Amniotic stem cell (primary cell): Measurements from ENCODE around the gene CABP2.
"Not testable (repeated sequence)": the region's sequence is repeated elsewhere in the genome, so short reads cannot be mapped to it uniquely, and the experiment has no call there.

Experiments
- DNase-seq: peaks from one replicate; lab custom pipeline; 2025; lab: John Stamatoyannopoulos, UW

Gene CABP2

DNA sequence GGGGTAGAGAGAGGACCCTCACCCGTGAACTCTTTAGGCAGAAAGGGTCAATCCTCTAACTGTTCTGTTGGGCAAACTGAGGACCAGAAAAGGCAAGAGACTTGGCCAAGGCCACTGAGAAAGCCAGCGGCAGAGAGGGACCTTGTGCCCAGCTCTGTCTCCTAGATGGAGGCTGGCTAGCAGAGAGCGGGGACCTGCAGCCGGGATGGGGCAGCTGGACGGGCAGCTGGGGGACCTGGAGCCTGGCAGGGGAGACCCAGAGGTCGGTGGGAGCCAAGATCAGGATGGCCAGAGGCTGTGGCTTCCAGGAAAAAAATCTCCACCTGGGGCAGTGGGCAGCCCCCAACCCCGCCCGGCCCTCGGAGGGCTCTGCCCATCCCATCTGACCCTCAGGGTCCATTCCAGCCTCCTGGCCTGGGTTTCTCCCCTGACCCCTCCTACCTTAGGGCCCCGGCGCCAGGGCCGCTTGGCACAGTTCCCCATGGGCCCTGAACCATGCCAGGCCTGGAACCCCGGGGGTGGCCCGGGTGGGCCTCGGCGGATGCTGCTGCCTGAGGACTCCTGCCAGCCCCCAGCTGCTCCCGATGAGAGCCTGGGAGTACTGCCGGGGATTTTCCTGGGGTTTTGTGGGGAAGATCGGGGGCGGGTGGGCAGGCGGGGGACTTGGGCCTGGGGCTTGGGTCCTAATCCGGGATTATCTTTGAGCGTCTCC is at the start of gene CABP2:
Gene CABP2, minus strand, starts transcription at position 603 of the 712 bp plus-strand sequence. Its CDS starts 120 bp downstream, at position 483.
- no peak for DNase-seq

DNA sequence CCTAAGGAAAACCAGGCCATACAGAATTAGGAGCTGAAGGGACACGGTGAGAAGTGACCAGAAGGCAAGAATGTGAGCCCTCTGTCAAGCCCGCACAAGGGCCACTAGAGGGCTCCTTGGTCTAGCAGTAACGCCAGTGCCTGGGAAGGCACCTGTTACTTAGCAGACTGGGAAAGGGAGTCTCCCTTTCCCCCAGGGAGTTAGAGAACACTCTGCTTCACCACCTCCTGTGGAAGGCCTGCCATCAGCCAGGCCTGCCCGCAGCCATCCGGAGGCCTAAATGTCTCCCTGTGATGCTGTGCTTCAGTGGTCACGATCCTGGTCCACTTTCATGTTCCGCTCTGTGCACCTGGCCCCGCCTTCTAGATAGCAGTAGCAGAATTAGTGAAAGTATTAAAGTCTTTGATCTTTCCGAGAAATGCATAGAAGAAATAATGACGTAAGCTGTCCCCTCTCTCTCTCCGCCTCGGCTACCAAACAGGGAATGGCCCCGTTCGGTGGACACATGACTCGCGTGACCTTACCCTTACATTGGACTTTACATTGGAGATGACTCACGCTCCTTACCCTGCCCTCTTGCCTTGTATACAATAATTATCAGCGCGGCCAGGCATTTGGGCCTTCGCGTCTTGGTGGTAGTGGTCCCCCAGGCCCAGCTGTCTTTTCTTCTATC is 49.6 kb upstream of the CABP2 start:
- peak; percentile 22 for DNase-seq

DNA sequence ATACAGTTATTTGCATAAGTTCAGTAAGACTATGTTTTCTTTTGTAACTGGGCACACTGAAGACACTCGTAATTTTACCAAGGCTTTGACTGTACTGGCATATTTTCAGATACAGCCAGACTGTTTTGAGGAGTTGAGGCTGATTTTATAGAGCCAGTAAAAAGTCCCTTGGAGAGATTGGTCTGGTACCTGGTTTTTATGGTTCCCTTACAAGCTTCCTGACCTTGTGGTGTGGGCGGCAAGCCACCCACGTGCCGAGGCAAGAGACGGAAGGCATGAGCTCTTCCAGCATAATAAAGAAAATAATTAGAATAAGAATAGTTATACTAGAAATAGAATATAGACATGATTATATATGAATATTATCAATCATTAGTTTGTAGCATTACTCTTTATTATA is 49.1 kb upstream of the CABP2 start:
- DNase-seq, result no peak

DNA sequence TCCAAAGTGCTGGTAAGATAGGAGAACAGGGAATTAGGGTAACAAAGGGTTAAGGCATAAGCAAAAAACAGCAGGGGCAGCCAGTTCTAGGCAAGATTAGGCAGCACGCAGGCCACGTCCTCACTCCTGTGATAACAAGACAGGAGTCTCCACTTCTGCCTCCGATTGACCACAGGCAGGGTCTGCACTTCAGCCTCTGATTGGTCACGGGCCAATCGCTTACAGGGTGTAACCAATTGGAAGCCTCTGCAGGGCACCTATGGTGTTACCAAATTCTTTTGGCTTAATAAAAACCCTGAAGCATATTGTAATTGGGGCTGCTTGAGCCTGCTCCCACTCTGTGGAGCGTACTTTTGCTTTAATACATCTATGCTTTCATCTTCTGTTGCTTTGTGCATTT is 48.2 kb upstream of the CABP2 start:
- DNase-seq, result no peak

DNA sequence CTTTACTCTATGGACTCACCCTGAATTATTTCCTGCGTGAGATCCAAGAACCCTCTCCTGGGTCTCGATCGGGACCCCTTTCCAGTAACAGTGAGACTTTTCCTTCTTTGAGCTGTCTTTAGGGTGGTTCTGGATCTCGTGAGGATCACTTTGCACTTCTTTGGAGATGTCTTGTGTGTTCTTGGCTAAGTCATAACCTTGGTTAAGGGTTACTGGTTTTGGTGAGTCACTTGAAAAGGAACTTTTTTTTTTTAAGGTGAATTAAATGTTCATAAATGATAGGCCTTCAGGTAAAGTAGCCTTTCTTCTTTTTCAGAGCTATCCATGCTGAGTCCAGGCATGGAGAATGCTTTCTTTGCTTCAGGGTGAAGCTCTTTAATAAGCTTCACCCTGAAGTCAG is 41.0 kb upstream of the CABP2 start:
- DNase-seq, result no peak

DNA sequence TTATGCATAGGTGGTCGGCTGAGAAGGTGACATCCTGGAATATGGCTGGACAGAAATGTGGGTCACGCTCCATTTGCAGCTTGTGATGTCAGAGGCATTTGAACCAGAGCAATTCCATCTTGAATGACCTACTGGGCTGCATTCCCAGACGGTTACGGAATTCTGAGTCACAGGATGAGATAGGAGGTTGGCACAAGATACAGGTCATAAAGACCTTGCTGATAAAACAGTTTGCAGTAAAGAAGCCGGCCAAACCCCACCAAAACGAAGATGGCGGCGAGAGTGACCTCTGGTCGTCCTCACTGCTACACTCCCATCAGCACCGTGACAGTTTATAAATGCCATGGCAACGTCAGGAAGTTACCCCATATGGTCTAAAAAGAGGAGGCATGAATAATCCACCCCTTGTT is 40.5 kb upstream of the CABP2 start:
- peak; percentile 2 for DNase-seq

DNA sequence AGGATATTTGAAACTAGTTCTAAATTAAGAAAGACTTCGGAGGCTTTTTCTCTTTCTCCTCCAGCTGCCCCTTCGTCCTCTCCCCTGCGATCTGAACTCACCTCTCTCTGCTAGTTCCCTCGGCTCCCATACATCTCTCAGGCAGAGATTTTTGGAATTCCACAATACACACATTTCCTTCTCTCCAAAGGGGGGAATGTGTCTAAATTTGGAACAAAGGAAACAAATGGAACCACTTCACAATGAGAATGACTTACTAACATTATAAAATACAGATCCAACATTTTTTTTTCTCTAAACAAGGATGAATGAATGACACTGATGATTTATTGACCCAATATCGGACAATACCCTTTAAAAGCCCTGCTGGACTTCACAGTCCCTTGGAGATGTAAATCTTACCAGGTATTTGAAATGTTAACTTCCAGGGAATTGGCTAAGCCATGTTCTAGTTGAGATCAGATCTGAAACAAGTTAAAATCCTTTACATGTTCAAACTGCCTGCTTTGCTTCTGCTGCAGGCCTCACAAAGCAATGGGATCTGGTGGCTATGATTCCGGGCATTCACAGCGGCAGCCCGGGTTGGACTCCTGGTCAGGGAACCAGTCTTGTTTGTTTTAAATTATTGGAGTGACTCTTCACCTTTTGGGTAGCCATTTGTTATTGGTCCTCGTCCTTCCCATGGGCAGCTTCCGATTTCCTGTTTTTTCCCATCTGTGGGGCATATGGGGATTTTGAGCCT is 39.9 kb upstream of the CABP2 start:
- DNase-seq, result no peak

DNA sequence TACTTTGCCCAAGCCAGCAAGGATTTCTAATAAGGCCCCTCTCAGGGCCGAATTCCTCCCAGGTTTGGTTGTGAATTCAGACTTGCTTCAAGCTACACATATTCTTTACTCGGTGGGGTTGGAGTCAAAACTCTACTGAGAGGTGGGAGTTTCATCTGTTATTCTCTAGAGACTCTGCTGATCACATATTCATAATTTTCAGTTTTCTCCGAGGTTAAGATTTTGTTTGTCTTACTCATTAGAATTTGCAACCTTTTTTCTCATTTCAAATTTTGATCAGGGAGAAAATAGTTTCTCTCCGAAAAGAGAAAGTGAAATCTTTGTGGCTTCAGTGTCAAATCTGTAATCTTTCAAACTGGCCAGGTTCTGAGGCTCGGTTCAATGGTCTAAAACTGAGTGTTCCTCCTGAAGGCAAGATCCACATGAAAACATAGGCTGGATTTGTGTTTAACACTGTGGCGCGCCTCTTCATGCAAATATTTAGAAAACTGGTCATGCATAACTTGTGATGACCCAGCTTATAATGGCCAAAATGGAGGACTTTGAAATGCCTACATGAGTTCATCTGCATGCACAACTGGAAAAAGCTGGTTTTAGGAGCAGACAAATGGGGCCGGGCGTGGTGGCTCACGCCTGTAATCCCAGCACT is 38.8 kb upstream of the CABP2 start:
- DNase-seq, result no peak

DNA sequence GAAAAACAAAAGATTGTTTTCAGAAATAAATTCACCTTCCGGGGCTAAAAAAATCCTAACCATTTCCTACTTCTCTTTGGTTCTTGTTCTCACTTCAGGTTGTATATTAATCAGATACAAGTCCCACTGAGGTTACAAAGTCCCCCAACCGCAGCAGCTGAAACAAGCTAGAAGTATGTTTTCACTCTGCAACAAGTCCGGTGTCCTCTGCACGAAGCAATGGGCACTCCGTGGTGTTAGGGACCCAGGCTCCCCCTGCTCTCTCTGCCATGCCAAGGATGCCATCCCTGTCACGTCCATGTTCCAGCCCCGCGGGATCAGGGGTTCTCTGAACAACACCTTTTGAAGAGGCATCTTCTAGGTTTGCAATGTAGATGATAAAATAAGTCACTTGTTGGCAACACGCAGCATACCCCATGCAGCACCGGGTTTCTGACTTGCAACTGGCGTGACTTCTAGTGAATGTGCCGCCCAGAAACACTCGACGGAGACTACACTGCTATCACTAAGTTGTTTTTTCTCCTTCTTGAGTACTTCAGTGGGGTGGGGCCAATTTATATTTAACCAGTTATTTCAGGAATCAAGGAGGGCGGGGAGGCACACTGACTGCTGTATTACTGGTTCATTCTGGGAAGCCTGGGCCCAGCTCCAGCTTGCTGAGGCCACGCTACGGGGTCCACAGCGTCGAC is 35.0 kb upstream of the CABP2 start:
- DNase-seq, result no peak

DNA sequence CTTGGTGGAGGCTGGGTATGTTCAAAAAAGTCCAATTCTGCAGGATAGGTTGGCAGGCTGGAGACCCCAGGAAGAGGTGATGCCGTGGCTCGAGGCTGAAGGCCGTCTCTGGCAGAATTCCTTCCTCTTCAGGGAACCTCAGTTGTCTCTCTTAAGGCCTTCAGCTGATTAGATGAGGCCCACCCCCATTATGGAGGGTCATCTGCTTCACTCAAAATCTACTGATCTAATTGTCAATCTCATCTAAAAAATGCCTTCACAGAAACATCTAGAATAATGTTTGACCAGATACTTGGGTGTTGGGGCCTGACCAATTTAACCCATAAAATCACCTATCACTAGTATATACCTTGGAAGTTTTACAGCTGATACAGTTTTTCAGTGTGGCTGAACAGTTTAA is 33.0 kb upstream of the CABP2 start:
- DNase-seq, result no peak

DNA sequence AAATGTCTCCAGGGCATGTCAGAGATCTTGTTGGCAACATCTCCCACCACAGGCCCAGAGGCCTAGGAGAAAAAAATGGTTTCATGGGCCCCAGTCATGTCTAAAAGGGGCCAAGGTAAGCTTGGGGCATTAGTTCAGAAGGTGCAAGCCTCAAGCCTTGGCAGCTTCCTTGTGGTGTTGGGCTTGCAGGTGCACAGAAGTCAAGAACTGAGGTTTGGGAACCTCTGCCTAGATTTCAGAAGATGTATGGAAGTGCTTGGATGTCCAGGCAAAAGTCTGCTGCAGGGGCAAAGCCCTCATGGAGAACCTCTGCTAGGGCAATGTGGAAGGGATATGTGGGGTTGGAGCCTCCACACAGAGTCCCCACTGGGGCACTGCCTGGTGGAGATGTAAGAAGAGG is 28.5 kb upstream of the CABP2 start:
- not testable (repeated sequence) for DNase-seq

DNA sequence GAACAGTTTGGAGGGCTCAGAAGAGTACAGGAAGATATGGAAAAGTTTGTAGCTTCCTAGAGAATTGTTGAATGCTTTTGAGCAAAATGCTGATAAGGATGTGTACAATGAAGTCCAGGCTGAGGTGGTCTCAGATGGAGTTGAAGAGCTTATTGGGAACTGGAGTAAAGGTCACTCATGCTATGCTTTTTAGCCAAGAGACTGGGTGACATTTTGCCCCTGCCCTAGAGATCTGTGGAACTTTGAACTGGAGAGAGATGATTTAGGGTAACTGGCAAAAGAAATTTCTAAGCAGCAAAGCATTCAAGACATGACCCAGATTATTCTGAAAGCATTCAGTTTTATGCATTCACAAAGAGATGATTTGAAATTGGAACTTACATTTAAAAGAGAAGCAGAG is 27.9 kb upstream of the CABP2 start:
- DNase-seq, result no peak

DNA sequence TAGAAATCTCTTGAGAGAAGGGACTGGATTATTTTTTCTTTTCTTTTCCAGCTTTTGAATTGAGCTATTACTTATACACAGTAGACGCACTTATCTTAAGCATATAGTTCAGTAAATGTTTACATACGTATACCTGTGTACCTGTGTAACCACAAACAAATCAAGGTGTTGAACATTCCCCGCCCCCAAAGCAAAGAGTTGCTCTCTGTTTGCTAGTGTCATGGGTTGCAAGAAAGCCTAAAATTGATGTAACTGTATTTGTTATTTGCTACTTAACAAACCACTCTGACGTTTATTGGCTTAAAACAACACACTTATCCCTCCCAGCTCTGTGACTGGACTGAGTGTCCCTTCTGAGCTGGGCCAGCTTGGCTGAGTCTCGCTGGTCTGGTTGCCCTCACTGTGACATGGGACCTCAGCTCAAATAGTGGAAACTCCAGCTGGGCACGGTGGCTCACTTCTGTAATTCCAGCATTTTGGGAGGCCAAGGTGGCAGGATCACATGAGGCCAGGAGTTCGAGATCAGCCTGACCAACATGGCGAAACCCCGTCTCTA is 25.4 kb upstream of the CABP2 start:
- DNase-seq, result no peak

DNA sequence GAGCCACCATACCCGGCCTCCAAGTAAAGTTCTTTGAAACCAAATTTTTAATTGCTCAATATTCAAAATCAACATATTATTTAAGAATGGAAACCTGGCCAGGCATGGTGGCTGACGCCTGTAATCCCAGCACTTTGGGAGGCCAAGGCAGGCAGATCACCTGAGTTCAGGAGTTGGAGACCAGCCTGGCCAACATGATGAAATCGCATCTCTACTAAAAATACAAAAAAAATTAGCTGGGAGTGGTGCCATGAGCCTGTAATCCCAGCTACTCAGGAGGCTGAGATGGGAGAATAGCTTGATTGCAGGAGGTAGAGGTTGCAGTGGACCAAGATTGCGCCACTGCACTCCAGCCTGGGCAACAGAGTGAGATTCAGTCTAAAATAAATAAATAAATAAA is 24.9 kb upstream of the CABP2 start:
- not testable (repeated sequence) for DNase-seq

DNA sequence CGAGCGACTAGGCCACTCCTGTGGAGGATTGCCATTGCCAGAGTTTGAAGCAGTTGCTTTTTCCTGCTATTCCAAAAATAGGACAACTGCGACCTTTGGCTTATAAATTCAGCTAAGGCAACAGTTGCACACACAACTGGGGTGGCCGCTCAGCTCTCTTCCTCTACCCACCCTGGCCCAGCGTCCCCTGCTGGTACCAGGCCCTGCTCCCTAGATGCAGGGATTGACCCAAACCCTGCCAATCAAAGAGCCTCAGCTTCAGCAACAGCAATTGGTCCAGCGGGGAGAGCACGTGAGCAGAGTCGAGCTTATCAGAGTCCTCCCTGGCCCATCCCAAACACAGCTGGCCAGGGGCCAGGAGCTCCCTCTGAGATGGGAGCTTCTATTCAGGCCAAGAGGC is 22.0 kb upstream of the CABP2 start:
- no peak for DNase-seq

DNA sequence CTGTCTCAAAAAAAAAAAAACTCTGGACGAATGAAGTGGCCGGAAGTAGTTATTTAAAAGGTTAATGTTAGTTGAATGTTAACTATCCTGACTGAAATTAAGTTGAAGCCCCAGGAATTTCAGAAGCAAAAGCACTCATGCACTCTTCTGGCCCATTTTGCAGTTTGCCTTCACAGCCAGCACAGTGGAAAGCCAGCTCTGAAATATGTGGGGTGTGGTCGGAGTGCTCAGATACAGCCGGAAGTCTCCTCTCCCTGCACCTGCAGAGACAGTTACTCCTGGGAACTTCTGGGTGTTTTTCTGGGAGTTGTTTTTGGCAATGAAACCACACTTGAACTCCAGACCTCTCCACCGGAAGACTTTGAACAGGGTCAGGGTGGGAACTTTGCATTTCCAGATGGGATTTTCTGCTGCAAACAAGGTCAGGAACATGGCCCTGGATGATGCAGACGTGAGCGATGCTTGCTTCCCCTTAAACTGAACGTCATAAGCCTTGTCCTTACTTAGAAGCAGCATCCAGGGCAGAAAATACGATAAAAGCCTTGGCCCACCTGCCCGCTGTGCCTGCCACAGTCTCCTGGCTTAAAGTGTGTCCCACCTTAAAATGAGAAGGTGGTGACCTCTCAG is 21.5 kb upstream of the CABP2 start:
- no peak for DNase-seq

DNA sequence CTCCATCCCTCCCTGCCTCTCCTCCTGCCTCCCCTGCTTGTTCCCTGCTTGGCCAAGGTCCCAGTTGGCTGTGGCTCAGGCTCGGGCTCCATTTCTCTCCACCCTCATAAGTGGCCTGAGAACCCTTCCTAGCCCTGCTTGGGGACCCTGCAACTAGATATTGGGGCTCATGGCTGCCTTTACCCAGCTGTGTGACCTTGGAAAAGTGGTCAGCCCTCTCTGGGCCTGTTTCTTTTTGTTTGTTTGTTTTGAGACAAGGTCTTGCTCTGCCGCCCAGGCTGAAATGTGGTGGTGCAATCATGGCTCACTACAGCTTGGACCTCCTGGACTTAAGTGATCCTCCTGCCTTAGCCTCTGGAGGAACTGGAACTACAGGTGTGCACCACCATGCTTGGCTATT is 20.3 kb upstream of the CABP2 start:
- DNase-seq, result no peak

DNA sequence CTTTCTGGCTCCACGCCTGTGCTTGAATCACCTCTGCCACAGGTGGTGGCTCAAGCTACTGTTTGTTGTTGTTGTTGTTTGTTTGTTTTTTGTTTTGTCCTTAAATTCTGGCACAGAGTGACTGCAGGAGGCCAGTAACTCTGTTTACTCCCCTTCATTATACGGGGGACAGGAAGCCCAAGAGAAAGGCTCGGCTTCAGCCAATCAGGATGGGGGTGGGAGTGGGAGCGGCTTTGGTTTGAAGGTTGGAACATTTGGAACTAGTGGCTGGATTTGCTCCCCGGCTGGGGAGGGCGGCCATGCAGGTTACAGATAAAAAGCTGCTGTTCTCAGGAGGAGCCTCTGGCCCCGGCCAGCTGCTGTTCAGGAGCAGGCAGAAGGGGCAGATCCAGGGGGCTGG is 19.7 kb upstream of the CABP2 start:
- DNase-seq, result no peak

DNA sequence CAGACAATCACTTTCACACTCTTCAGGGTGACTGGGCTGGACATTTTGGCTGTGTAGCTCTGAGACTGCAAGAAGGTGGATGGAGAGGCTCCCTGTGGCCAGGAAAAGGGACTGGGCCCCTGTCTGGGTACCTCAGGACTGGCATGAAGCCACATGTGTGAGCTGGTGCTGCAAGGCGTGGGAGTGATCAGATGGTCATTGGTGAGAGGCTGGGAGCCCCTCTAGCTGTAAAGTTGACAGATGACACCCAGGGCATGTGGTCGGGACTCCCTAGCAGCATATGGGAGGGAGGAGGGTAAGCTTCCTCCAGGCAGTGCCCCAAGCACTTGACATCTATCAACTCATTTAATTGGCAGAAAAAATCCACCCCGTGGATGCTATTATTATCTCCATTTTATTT is 18.9 kb upstream of the CABP2 start:
- no peak for DNase-seq

DNA sequence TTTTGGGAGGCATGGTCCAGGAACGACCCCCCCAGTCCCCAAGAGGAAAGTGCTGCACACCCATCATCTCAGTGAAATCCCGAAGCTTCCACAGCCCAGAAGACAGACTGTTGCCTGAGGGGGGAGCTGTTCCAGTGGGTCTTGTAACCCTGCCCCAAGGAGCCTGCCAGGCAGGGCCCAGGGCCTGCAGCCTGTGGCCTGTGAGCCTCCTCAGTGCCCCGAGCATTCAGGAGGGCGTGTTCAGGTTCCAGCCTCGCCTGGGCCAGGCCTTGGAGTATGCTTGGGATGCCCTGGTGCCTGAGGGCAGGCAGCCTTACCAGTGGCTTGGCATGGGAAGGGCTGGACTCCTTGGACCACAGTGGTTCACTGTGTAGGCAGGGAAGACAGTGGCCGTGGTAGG is 18.0 kb upstream of the CABP2 start:
- DNase-seq, result no peak

DNA sequence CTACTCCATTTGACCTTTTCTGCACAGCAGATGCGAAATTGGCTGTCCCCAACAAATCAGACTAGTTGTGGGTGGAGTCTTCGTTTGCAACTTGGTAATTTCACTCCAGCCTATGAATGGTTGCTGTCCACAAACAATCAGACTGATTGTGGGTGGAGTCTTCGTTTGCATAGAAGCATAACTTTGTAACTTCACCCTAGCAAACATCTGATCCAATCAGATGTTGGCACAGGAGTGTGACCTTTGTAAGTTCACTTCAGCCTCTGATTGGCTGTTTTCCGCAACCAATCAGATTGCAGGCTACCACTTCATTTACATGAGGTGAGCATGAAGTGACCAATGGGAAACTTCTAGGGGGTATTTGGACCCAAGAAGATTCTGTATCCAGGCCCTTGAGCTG is 16.3 kb upstream of the CABP2 start:
- DNase-seq, result no peak
